A549 treated with GW870086 at 1 μM for 4 hours (cell line): Measurements from ENCODE around the gene EEF1AKMT4. TPM values are rescaled to one million over a fixed set of nuclear protein-coding genes. Genes with fewer than 3 reads are reported as not detected.

Experiments
- total RNA-seq: library from RNA; stranded (reverse); fragments of 200-300 nt; extraction: Qiagen RNA extraction; gene quantifications from 5 replicates; pipeline ENCODE4 v1.2.3, GENCODE V29; 2022; ENCODE audit warnings: low read depth

Gene EEF1AKMT4
- 8.7 to 13.2 TPM (median 12.4 TPM) in 5 replicates for total RNA-seq

GRCh38 chr3:184249412-184250166 lies at the start of gene EEF1AKMT4:
EEF1AKMT4 (plus strand) TSS chr3:184249672; CDS start chr3:184249695, 23 bp downstream.

GRCh38 chr3:184229394-184230080 lies 19.9 kb upstream of the EEF1AKMT4 start, which contains the start of gene VWA5B2:
VWA5B2 (plus strand) TSS chr3:184229585; CDS start chr3:184230529, 944 bp downstream.

GRCh38 chr3:184248454-184249411 lies 739 bp upstream of the EEF1AKMT4 start, which contains the start of gene ALG3:
ALG3 (minus strand) TSS chr3:184248962; CDS start chr3:184248940, 22 bp downstream.

GRCh38 chr3:184261270-184261853 lies 11.9 kb downstream of the EEF1AKMT4 start, which contains the start of gene CAMK2N2:
CAMK2N2 (minus strand) TSS chr3:184261553; CDS start chr3:184261285, 268 bp downstream.

GRCh38 chr3:184275961-184276910 lies 26.8 kb downstream of the EEF1AKMT4 start, which contains the start of gene ECE2:
ECE2 (plus strand) TSS chr3:184276022; CDS start chr3:184276154, 132 bp downstream.

GRCh38 chr3:184298759-184299487 lies 49.5 kb downstream of the EEF1AKMT4 start, which contains the start of gene PSMD2:
PSMD2 (plus strand) TSS chr3:184299241; CDS start chr3:184299267, 26 bp downstream.

Other genes with a start within 250 kb of the EEF1AKMT4 start
- 12.1 to 17.6 TPM (median 16.2 TPM) in 5 replicates for gene ABCC5, start 231.8 kb upstream of the EEF1AKMT4 start, total RNA-seq
- not detected in 5 replicates for gene HTR3D, start 217.9 kb upstream of the EEF1AKMT4 start, total RNA-seq
- gene HTR3C, start 196.6 kb upstream of the EEF1AKMT4 start, total RNA-seq = not detected in 5 replicates
- gene HTR3E, start 152.6 kb upstream of the EEF1AKMT4 start, total RNA-seq = not detected in 5 replicates
- 25.0 to 31.4 TPM (median 27.9 TPM) in 5 replicates for gene EIF2B5, start 114.3 kb upstream of the EEF1AKMT4 start, total RNA-seq
- gene DVL3, start 94.3 kb upstream of the EEF1AKMT4 start, total RNA-seq = 17.8 to 25.7 TPM (median 24.7 TPM) in 5 replicates
- 286 to 311 TPM (median 306 TPM) in 5 replicates for gene AP2M1, start 74.8 kb upstream of the EEF1AKMT4 start, total RNA-seq
- 29.7 to 34.8 TPM (median 32.7 TPM) in 5 replicates for gene ABCF3, start 63.5 kb upstream of the EEF1AKMT4 start, total RNA-seq
- gene VWA5B2, start 20.1 kb upstream of the EEF1AKMT4 start, total RNA-seq = 0.33 to 0.62 TPM (median 0.52 TPM) in 5 replicates
- gene ALG3, start 710 bp upstream of the EEF1AKMT4 start, total RNA-seq = 61.0 to 74.5 TPM (median 68.7 TPM) in 5 replicates
- 0.80 to 1.7 TPM (median 1.4 TPM) in 5 replicates for gene CAMK2N2, start 11.9 kb downstream of the EEF1AKMT4 start, total RNA-seq
- gene ECE2, start 26.4 kb downstream of the EEF1AKMT4 start, total RNA-seq = not detected in 5 replicates
- 281 to 370 TPM (median 301 TPM) in 5 replicates for gene PSMD2, start 49.6 kb downstream of the EEF1AKMT4 start, total RNA-seq
- gene EIF4G1, start 64.9 kb downstream of the EEF1AKMT4 start, total RNA-seq = 254 to 267 TPM (median 261 TPM) in 5 replicates
- gene FAM131A, start 87.9 kb downstream of the EEF1AKMT4 start, total RNA-seq = 9.1 to 12.0 TPM (median 11.5 TPM) in 5 replicates
- 4.8 to 6.6 TPM (median 5.9 TPM) in 5 replicates for gene CLCN2, start 111.9 kb downstream of the EEF1AKMT4 start, total RNA-seq
- gene POLR2H, start 112.0 kb downstream of the EEF1AKMT4 start, total RNA-seq = 72.1 to 81.2 TPM (median 75.1 TPM) in 5 replicates
- gene THPO, start 128.5 kb downstream of the EEF1AKMT4 start, total RNA-seq = 0.07 TPM in 1 of 5 replicates, not detected in the others
- gene CHRD, start 130.4 kb downstream of the EEF1AKMT4 start, total RNA-seq = 0.20 to 0.65 TPM (median 0.34 TPM) in 5 replicates